ENCODE measurements around the gene ADGRG6. TPM values are rescaled to one million over a fixed set of nuclear protein-coding genes. Genes with fewer than 3 reads are reported as not detected.

Gene ADGRG6
- total RNA-seq, 1 experiment from 2014 or later = 73.8 TPM

- no peak for DNase-seq (ENCODE audit: extremely low read depth, low read depth)
These were observed 11.0 kb upstream of the ADGRG6 start for GRCh38 chr6:142290851-142291250.

- no peak for DNase-seq (ENCODE audit: extremely low read depth, low read depth)
These were observed 10.3 kb upstream of the ADGRG6 start for GRCh38 chr6:142291512-142291911.

DNA sequence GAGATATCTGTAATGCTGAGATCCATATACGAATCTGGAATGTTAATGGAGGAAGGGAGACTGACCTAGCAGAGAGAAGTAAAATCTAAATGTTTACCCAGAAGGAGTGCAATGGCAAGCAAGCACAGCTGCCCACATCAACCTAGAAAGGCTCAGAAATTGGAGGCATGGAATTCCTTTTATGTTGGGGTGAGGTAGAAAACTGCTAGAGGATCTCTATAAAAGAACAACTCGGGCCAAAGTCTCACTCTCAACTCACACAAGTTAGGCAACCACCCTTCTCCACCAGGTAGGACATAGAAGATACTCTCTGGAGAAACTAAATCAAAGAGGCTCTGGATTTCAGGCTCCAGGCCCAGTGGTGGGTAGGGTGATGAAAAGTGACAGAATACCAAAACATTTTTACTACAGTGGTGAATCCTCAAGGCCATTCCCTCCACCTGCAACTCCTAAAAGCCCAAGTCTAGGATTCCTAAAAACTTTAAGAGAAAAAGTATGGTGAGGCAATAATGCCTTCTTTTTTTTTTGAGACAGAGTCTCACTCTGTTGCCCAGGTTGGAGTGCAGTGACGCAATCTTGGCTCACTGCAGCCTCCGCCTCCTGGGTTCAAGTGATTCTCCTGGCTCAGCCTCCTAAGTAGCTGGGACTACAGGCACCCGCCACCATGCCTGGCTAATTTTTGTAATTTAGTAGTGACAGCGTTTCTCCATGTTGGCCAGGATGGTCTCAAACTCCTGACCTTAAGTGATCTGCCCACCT lies 9.5 kb upstream of the ADGRG6 start:
- no peak for DNase-seq (ENCODE audit: extremely low read depth, low read depth)

DNA sequence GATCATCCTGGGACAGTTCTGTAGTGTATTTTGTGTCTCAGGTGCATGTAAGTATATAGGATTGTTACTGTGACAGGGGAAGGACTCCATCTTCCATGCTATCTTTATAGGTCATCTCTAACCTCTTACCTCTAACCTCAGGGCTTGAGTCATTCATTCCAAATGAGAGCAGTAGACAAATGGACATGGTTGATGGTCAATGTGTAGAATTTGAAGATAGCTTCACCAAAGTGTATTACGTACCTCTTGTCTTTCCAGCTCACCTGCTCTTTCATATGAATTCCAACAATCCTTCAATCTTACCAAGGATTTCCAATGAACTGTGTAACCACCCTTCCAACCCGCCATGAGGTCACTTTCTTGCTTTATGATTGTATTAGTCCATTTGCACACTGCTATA lies 8.7 kb upstream of the ADGRG6 start:
- no peak for DNase-seq (ENCODE audit: extremely low read depth, low read depth)

DNA sequence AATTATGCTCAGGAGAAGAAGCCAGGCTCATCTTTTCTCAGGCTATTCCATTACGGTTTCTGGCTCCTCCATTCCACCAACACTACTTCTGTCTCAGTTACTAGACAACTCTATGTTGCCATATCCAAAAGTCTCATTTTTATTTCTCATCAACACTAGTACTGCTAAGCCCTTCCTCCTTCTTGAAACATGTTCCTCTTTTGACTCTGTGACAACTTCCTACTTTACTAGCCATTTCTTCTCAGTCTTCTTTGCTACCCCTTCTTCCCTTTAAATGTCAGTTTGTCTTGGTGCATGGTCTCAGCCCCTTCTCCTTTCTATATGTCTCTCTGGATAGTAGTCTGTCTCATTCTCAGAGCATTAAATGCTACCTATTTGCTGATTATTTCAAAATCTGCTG lies 7.1 kb upstream of the ADGRG6 start:
- DNase-seq (ENCODE audit: extremely low read depth, low read depth) = no peak

DNA sequence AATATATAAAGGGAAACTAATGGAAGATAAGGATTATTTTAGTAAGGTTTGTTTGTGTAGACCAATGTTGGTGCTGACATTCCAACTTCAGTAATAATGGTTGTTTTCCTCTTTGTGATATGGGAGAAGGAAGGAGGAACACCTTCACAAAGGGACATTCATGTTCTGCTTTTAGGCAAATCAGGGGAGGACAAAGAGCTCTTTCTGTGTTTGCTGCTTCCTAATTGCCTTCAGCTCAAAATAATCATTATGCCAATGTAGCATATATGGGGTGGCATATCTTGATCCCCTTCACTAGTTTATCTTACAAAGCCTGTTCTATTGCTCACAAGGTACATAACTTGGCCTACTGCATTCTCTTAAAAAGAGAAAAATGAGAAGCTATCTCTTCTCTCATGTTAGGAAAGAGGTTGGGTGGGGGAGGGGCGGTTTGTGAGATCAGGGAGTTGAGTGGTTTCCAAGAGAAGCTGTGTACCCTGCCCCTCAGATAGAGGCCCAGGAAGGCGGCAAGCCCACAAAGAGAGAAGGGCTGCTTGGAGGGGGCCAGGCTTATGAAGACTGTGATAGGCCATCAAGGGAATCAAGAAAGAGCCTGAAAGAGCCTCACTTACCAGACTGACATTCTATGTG lies 4.7 kb upstream of the ADGRG6 start:
- DNase-seq (ENCODE audit: extremely low read depth, low read depth) = no peak

GRCh38 chr6:142297605-142297995 lies 4.2 kb upstream of the ADGRG6 start:
- no peak for DNase-seq (ENCODE audit: extremely low read depth, low read depth)

DNA sequence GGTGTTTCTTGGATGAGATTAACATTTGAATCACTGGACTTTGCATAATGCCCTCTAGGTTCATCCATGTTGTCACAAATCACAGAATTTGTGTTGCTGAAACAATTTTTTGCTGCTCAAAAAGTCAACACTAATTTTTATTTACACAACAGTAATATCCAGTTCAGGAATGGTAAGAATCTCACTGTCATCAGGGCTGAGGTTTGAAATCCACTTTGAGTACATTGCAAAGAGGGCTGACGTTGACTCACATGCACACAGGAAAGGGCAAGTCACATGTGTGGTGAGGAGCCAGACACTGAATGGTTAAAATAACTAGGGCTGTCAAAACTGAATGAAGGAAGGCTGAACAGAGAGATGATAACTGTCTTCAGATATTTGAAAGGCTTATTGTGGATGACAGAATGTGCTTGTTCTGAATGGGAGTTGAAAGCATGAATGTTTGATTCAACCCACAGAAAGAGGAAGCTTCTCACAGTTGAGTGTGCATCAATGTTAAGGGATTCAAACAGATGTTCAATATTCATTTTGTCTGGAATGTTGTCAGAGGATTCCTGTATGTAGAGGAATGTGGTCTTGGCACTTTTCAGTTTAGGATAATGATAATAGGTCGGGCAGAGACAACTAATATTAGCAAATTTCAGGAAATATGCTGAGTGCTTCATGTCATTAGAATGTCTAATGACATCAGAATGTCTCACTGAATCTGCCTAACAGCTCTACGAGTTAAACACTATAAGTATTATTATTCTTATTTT lies 3.6 kb upstream of the ADGRG6 start:
- no peak for DNase-seq (ENCODE audit: extremely low read depth, low read depth)

GRCh38 chr6:142300302-142300701 lies 1.5 kb upstream of the ADGRG6 start:
- no peak for DNase-seq (ENCODE audit: extremely low read depth, low read depth)

DNA sequence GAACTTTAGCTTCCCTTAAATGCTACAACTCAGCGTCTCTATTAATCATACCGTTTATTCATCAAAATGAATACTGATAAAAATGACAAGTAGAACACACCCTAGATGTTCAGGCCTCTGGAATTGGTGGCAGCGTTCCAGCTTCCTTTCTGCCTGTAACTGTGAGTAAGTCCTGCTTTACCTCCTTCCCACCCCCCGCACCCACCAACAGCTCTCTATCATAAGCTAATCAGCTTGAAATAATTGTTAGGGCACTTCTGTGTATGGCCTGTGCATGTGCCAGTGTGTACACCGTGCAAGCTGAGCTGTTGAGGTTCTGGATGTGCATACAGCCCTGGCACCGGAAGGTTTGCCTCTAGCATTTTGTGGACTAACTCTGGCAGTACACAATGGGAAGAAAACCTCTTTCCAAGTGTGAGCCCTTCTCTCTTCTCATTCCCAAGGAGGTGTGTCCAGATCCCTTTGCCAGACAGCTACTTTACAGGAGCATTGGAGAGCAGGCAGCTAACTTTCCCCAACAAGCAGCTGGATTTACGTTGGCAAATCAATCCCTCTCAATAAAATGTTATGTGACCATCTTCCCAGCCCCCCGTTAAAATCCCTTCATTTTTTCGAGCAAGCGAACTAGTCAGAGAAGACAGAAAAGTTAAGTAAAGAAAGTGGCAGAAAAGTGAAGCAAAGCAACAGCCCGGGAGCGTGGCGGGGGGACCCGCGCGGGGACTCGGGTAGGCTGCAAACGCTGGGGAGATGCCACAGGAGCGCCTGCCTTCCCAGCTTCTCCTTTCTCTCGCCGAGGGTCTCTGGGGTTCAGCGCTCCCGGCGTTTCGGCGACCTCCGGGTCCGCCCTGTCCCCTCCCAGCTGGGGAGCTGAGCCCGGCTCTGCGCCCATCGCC lies 803 bp upstream of the ADGRG6 start:
- no peak for DNase-seq (ENCODE audit: extremely low read depth, low read depth)

DNA sequence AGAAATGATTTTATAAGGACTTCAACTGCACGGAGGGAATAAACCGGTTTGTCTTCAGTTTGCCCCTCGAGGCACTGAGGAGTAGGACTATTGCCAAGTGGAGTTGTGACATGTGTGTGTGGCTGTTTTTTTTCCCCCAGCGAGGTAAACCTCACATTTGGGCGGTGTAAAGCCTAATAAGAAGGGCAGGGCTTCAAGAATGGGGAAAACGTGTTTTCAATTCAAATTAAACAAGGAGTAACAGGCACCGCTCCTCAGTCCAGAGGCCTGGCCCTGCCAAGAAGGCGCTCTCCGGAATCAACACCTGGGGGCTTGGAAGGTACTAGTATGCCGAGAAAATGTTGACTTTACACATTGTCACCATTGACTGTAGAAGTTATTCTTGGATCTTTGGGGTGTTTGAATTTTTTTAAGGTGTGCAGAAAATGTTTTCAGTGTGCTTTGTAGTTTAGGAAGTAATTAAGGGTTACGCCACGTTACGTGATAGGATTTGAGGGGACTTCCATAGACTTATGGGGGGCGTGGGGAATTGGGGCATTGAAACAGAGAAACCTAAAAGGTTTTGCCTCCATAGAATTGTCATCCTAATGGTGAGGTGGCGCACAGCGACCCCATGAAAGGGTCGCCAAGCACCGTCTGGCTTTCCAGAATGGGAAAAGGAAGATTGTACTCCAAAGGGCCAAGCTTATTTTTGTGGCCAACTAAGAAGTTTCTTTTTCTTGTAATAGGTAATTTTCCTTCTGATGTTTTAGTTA lies 791 bp downstream of the ADGRG6 start:
- no peak for DNase-seq (ENCODE audit: extremely low read depth, low read depth)

GRCh38 chr6:142303176-142303533 lies 1.3 kb downstream of the ADGRG6 start:
- no peak for DNase-seq (ENCODE audit: extremely low read depth, low read depth)

- DNase-seq (ENCODE audit: extremely low read depth, low read depth) = no peak
These were observed 2.4 kb downstream of the ADGRG6 start for GRCh38 chr6:142304241-142304640.

DNA sequence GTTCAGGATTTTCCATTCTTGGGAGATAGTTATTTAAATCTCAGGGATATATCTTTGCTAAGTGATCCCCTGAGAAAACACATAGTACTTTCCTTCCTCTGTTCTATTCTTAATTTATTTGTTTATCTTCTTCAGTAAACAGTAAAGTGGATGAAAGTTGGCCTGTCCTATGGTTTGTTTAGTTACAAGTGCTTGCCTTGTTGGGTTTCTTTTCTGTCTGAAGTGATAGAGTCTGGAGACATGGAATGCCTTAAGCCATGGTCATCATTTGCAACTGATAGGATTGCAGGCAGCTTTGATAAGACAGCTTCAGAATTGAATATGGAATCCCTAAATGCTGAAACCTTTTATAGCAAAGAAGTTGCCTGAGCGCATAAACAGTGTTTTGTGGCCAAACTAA lies 4.9 kb downstream of the ADGRG6 start:
- DNase-seq (ENCODE audit: extremely low read depth, low read depth) = no peak

DNA sequence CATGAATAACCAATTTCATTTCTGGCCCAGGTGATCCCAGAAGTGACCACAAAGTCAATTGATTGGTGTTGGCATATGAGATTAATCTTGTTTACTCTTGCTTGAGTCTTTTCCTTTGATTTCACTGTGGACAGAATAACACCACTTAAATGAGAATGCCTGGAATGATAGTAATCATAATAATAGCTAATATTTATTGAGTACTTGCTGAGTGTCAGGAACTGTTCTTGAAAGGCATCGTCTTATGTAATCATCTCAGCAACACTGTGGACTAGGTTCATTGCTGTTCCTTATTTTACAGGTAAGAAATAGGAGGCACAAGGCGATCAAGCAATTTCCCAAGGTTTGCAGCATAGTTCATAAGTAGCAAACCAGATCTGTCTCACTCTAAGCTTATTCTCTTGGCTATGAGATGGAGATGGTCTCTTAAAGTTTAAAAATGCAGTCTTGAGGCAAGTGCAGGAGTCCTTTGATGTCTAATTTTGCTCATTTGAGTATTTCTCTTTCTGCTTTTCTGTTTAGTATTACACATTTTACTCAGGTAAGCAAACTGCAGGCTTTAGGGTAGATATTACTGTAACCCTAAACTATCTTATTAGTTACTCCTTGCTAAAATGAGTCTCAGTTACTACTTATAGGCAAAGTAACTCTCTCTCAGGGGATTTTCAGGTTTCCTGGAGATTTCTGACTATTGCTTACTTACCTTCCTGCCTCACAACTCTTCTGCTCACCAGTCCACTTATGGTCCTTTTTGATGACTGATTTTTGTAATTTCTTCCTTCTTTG lies 6.3 kb downstream of the ADGRG6 start:
- DNase-seq (ENCODE audit: extremely low read depth, low read depth) = no peak

DNA sequence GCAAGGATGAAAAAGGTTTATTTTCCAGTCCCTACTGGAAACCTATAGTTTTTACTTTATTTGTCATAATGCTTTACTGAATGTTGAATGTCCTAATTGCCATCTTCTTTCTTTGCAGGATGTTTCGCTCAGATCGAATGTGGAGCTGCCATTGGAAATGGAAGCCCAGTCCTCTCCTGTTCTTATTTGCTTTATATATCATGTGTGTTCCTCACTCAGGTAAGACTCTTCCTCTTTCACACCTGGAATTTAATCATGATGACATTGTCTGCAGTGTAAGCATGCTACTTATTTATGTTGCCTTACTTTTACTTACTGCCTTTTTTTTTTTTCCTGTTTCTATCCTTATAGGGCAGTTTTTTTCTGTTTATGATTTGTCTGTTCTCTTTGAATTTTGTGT lies 7.6 kb downstream of the ADGRG6 start:
- DNase-seq (ENCODE audit: extremely low read depth, low read depth) = no peak

DNA sequence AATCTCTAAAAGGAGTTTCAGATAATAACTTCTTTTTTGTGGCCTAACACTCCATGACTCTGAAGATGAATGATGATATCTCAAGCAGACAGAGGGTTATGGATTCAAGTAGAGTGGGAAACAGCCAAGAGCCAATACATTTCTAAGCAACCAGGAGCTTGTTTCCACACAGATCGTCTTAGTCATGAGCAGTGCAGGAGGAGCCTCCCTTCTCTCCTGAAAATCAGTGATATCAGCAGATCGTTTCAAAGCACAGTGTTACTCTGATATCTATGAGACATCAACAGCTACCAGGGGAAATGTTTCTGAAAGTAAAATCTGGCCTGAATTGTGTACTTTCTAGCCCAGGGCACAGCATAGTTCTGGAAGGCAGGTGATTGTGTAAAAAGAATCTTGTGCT lies 11.5 kb downstream of the ADGRG6 start:
- DNase-seq (ENCODE audit: extremely low read depth, low read depth) = no peak

- no peak for DNase-seq (ENCODE audit: extremely low read depth, low read depth)
These were observed 15.1 kb downstream of the ADGRG6 start for GRCh38 chr6:142316791-142317368.

DNA sequence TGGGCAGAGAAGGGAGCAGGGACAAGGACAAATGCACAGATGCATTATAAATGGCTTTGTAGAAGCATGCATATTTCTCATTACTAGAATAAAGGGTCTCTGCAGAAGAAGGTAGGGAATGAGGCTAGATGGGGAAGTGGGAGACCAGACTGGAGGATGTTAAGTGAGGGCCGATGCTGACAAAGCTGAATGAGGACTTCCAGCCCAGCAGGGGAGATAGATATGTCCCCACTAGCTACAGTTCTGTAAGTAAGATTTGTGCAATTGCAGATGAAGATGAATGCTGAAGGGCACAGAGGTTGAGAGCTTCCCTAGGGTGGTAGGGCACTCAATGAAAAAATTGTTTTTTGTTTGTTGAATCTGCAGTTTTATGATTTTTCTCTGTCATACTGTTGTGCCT lies 16.9 kb downstream of the ADGRG6 start:
- DNase-seq (ENCODE audit: extremely low read depth, low read depth) = no peak
